Adrenal gland (tissue), 12 donors: ENCODE data around the gene TAPBPL. TPM values are rescaled to one million over a fixed set of nuclear protein-coding genes. Genes with fewer than 3 reads are reported as not detected.

Source experiments
- DNase-seq, 7 donors: peaks; one replicate each; pipeline ENCODE4 v3.0.0-alpha.2; 2019 to 2020
- H3K27ac ChIP-seq, 5 donors: fragments of 200-600 bp; sonication (generic) in 4 of 5; 1 replicate in 3 of 5; 2 replicates in 2 of 5; pipeline versions ENCODE4 v1.5.1 to v1.8.0; 2016 to 2020; ENCODE audit warnings: mild to moderate bottlenecking in 1 of 5
- H3K27me3 ChIP-seq: fragments of 200-600 bp; 2 replicates; pipeline ENCODE4 v1.8.0; 2021
- H3K36me3 ChIP-seq, 2 donors: fragments of 200-600 bp; replicated peaks in 1 of 2; 1 replicate in 1 of 2; 2 replicates in 1 of 2; pipeline versions ENCODE4 v1.5.1 to v1.8.0; 2018 to 2022
- H3K4me1 ChIP-seq, 2 donors: fragments of 200-600 bp; replicated peaks in 1 of 2; 1 replicate in 1 of 2; 2 replicates in 1 of 2; pipeline versions ENCODE4 v1.5.1 to v1.8.0; 2018 to 2021
- H3K4me3 ChIP-seq, 4 donors: fragments of 200-600 bp; sonication (generic) in 3 of 4; one replicate each; pipeline ENCODE4 v1.5.1; 2016 to 2018
- H3K9me3 ChIP-seq, 3 donors: fragments of 200-600 bp; sonication (generic) in 1 of 3; replicated peaks in 1 of 3; 1 replicate in 2 of 3; 2 replicates in 1 of 3; pipeline versions ENCODE4 v1.5.1 to v1.8.0; 2016 to 2021
- POLR2A ChIP-seq, 2 donors: fragments of 450-650 bp; IDR thresholded peaks; one replicate each; pipeline ENCODE4 v1.6.1; 2017; ENCODE audit warnings: antibody characterized with exemption in 2 of 2, mild to moderate bottlenecking in 2 of 2, moderate library complexity in 1 of 2
- WGBS, 4 donors: extraction: QIAGEN DNeasy Blood & Tissue Kit in 2 of 4; methylation state at CpG; one replicate each; pipeline versions ENCODE4 v1.1.5 to v1.1.7; 2013 to 2017; 5-methylcytosine and 5-hydroxymethylcytosine counted together
- intact Hi-C, 2 donors: fragments of 100-400 bp; cut with DNase I; formaldehyde crosslinking; loops; one replicate each; pipeline versions ENCODE4 v1.14.1 to v1.15.0; 2022 to 2023
- polyA plus RNA-seq, 3 donors: library from polyadenylated mRNA; stranded (reverse); fragments of 200-250 nt in 2 of 3; fragments of 350-450 nt in 1 of 3; fragmentation: Illumina TruSeq in 1 of 3; extraction: RNeasy Lipid Tissue Mini Kit (QIAGEN cat#74804) in 1 of 3; gene quantifications; one replicate each; pipeline ENCODE4 v1.2.3, GENCODE V29; 2013 to 2014
- total RNA-seq, 9 donors: library from RNA; depleted of rRNA in 4 of 9; stranded (reverse); fragments of >200 nt in 4 of 9; fragments of 120-200 nt in 1 of 9; fragmentation: NEBNext Ultra II Directional in 1 of 9; extraction: Animal tissue kit (Norgen Biotek cat#: 25700) in 1 of 9; gene quantifications; one replicate each; pipeline versions ENCODE4 v1.1.0 to v1.2.4, GENCODE V29; 2013 to 2023
- TF ChIP-seq, protein P1 (sequence below), 6 experiments: fragments of 450-650 bp in 4 of 6; fragments of 200-600 bp in 2 of 6; sonication (generic) in 1 of 6; IDR thresholded peaks; 1 replicate in 5 of 6; 2 replicates in 1 of 6; pipeline versions ENCODE4 v1.5.1 to v1.8.0; 2016 to 2021; ENCODE audit warnings: antibody characterized with exemption in 6 of 6, mild to moderate bottlenecking in 2 of 6, moderate library complexity in 1 of 6
- donor health status: healthy with polysubstance abuse.
- donor health status: Bipolar disorder and iron deficiency.
- donor health status: DM: yes; HTN: yes; CAD: no.
- donor health status: DM: no; HTN: no; CAD: no.
- donor health status: DM: no; HTN: no; CAD: no.
- donor health status: DM: yes; HTN: yes; CAD: no.

Gene TAPBPL
- total and polyA plus RNA-seq, 12 donors: 13.8 to 42.4 (median 32.0) TPM

GRCh38 chr12:6500466-6500865 lies 48.6 kb downstream of the TAPBPL start:
- 91 to 96% (median 94%) methylated on average over 2 of the region's 2 CpGs for WGBS, 4 donors
- no peak overlapping the region for H3K4me3 ChIP-seq
- intact Hi-C loops: no loop called here
- no peaks in the 10 kb centered on the region for H3K9me3 ChIP-seq
- H3K27me3 ChIP-seq: no peaks in the 10 kb centered on the region
- peaks cover 0 to 33% of the 10 kb centered on the region in 2 donors for H3K36me3 ChIP-seq
- no peak overlapping the region for H3K27ac ChIP-seq
- TF ChIP-seq, protein P1, sequence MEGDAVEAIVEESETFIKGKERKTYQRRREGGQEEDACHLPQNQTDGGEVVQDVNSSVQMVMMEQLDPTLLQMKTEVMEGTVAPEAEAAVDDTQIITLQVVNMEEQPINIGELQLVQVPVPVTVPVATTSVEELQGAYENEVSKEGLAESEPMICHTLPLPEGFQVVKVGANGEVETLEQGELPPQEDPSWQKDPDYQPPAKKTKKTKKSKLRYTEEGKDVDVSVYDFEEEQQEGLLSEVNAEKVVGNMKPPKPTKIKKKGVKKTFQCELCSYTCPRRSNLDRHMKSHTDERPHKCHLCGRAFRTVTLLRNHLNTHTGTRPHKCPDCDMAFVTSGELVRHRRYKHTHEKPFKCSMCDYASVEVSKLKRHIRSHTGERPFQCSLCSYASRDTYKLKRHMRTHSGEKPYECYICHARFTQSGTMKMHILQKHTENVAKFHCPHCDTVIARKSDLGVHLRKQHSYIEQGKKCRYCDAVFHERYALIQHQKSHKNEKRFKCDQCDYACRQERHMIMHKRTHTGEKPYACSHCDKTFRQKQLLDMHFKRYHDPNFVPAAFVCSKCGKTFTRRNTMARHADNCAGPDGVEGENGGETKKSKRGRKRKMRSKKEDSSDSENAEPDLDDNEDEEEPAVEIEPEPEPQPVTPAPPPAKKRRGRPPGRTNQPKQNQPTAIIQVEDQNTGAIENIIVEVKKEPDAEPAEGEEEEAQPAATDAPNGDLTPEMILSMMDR (IDR thresholded peaks at IDR 0.05): no peak
- no peak for TF ChIP-seq POLR2A (IDR thresholded peaks at IDR 0.05)
- no peak for DNase-seq
- peaks cover 0 to 2% of the 10 kb centered on the region in 2 donors for H3K4me1 ChIP-seq

- Histone ChIP-seq H3K9me3 (no peaks in the 10 kb centered on the region), H3K27me3 (no peaks in the 10 kb centered on the region), H3K36me3 (peaks cover 0 to 35% of the 10 kb centered on the region in 2 donors), H3K4me1 (no peaks in the 10 kb centered on the region), H3K4me3 (no peak overlapping the region), H3K27ac (no peak overlapping the region)
- TF ChIP-seq POLR2A (IDR thresholded peaks at IDR 0.05): no peak
- TF ChIP-seq, protein P1 (IDR thresholded peaks at IDR 0.05): no peak
- no peak for DNase-seq
- intact Hi-C loops: no loop called here
- 81 to 91% (median 87%) methylated on average over 12 of the region's 12 CpGs for WGBS, 4 donors
Observed at GRCh38 chr12:6507102-6507998, 55.5 kb downstream of the TAPBPL start.

- no peak for DNase-seq
- H3K4me3 ChIP-seq: no peak overlapping the region
- WGBS, 4 donors: 79 to 89% (median 83%) methylated on average over 7 of the region's 7 CpGs
- no peak for TF ChIP-seq POLR2A (IDR thresholded peaks at IDR 0.05)
- TF ChIP-seq, protein P1 (IDR thresholded peaks at IDR 0.05): no peak
- H3K36me3 ChIP-seq: peaks cover 0 to 38% of the 10 kb centered on the region in 2 donors
- H3K27ac ChIP-seq: no peak overlapping the region
- no peaks in the 10 kb centered on the region for H3K27me3 ChIP-seq
- no peaks in the 10 kb centered on the region for H3K4me1 ChIP-seq
- intact Hi-C loops: no loop called here
- H3K9me3 ChIP-seq: no peaks in the 10 kb centered on the region
Observed at GRCh38 chr12:6508087-6508486, 56.2 kb downstream of the TAPBPL start.

Other genes with a start within 250 kb of the TAPBPL start
- 1 to 10 TPM in 2 of 9 donors, under 1 TPM in 6, not detected in 1; 0.06 to 1.9 (median 0.43) TPM for gene PLEKHG6, start 141.4 kb upstream of the TAPBPL start, total RNA-seq
- gene PLEKHG6, start 141.4 kb upstream of the TAPBPL start, polyA plus RNA-seq: 1 to 10 TPM in 1 of 3 donors, under 1 TPM in 1, not detected in 1; 0.32 to 5.8 TPM
- gene TNFRSF1A, start 110.0 kb upstream of the TAPBPL start, total RNA-seq: 100 to 1,000 TPM in 8 of 9 donors, 10 to 100 TPM in 1; 46.4 to 386 (median 261) TPM
- gene TNFRSF1A, start 110.0 kb upstream of the TAPBPL start, polyA plus RNA-seq: 100 to 1,000 TPM in 2 of 3 donors, 10 to 100 TPM in 1; 91.8 to 167 (median 160) TPM
- 10 to 100 TPM in 7 of 9 donors, 1 to 10 TPM in 1, under 1 TPM in 1; 0.11 to 38.0 (median 13.7) TPM for gene SCNN1A, start 76.5 kb upstream of the TAPBPL start, total RNA-seq
- 1 to 10 TPM; 4.3 to 5.3 (median 5.1) TPM for gene SCNN1A, start 76.5 kb upstream of the TAPBPL start, polyA plus RNA-seq
- gene LTBR, start 67.9 kb upstream of the TAPBPL start, total RNA-seq: 100 to 1,000 TPM in 8 of 9 donors, 10 to 100 TPM in 1; 34.6 to 295 (median 158) TPM
- gene LTBR, start 67.9 kb upstream of the TAPBPL start, polyA plus RNA-seq: 100 to 1,000 TPM in 2 of 3 donors, 10 to 100 TPM in 1; 71.0 to 165 (median 119) TPM
- 1 to 10 TPM in 2 of 9 donors, under 1 TPM in 6, not detected in 1; 0.11 to 8.9 (median 0.54) TPM for gene CD27, start 7.1 kb upstream of the TAPBPL start, total RNA-seq
- gene CD27, start 7.1 kb upstream of the TAPBPL start, polyA plus RNA-seq: 1 to 10 TPM in 2 of 3 donors, under 1 TPM in 1; 0.77 to 2.1 (median 1.1) TPM
- gene VAMP1, start 18.6 kb downstream of the TAPBPL start, total RNA-seq: 10 to 100 TPM in 3 of 9 donors, 1 to 10 TPM in 6; 2.8 to 16.8 (median 8.8) TPM
- 10 to 100 TPM in 1 of 3 donors, 1 to 10 TPM in 2; 7.3 to 26.7 (median 9.6) TPM for gene VAMP1, start 18.6 kb downstream of the TAPBPL start, polyA plus RNA-seq
- gene MRPL51, start 41.2 kb downstream of the TAPBPL start, total RNA-seq: 100 to 1,000 TPM in 6 of 9 donors, 10 to 100 TPM in 3; 64.7 to 280 (median 164) TPM
- gene MRPL51, start 41.2 kb downstream of the TAPBPL start, polyA plus RNA-seq: 100 to 1,000 TPM in 1 of 3 donors, 10 to 100 TPM in 2; 67.2 to 161 (median 83.3) TPM
- 10 to 100 TPM; 11.5 to 33.9 (median 24.5) TPM for gene NCAPD2, start 42.1 kb downstream of the TAPBPL start, total RNA-seq
- 10 to 100 TPM in 1 of 3 donors, 1 to 10 TPM in 2; 6.6 to 10.1 (median 10.0) TPM for gene NCAPD2, start 42.1 kb downstream of the TAPBPL start, polyA plus RNA-seq
- gene GAPDH, start 82.5 kb downstream of the TAPBPL start, total RNA-seq: 1,000 to 10,000 TPM; 1,734 to 3,241 (median 2,275) TPM
- gene GAPDH, start 82.5 kb downstream of the TAPBPL start, polyA plus RNA-seq: 1,000 to 10,000 TPM; 1,816 to 4,338 (median 3,953) TPM
- 10 to 100 TPM in 8 of 9 donors, 1 to 10 TPM in 1; 8.3 to 36.3 (median 27.5) TPM for gene IFFO1, start 104.0 kb downstream of the TAPBPL start, total RNA-seq
- 10 to 100 TPM in 2 of 3 donors, 1 to 10 TPM in 1; 8.7 to 91.0 (median 79.2) TPM for gene IFFO1, start 104.0 kb downstream of the TAPBPL start, polyA plus RNA-seq
- gene NOP2, start 116.2 kb downstream of the TAPBPL start, total RNA-seq: 10 to 100 TPM in 8 of 9 donors, 1 to 10 TPM in 1; 7.7 to 34.7 (median 27.0) TPM
- gene NOP2, start 116.2 kb downstream of the TAPBPL start, polyA plus RNA-seq: 10 to 100 TPM; 43.2 to 95.5 (median 63.8) TPM
- 100 to 1,000 TPM; 216 to 307 (median 246) TPM for gene CHD4, start 155.3 kb downstream of the TAPBPL start, total RNA-seq
- 100 to 1,000 TPM; 152 to 505 (median 284) TPM for gene CHD4, start 155.3 kb downstream of the TAPBPL start, polyA plus RNA-seq
- gene LPAR5, start 183.9 kb downstream of the TAPBPL start, total RNA-seq: 10 to 100 TPM in 1 of 9 donors, 1 to 10 TPM in 7, under 1 TPM in 1; 0.28 to 11.6 (median 8.1) TPM
- 1 to 10 TPM; 1.3 to 2.2 (median 1.5) TPM for gene LPAR5, start 183.9 kb downstream of the TAPBPL start, polyA plus RNA-seq
- 1 to 10 TPM in 7 of 9 donors, under 1 TPM in 2; 0.36 to 3.1 (median 1.4) TPM for gene ACRBP, start 195.4 kb downstream of the TAPBPL start, total RNA-seq
- 1 to 10 TPM in 1 of 3 donors, under 1 TPM in 2; 0.91 to 2.8 (median 0.99) TPM for gene ACRBP, start 195.4 kb downstream of the TAPBPL start, polyA plus RNA-seq
- 10 to 100 TPM; 22.6 to 87.6 (median 54.1) TPM for gene ING4, start 211.1 kb downstream of the TAPBPL start, total RNA-seq
- gene ING4, start 211.1 kb downstream of the TAPBPL start, polyA plus RNA-seq: 10 to 100 TPM; 31.6 to 40.1 (median 32.3) TPM
- gene ZNF384, start 237.3 kb downstream of the TAPBPL start, total RNA-seq: 10 to 100 TPM; 19.9 to 67.2 (median 41.4) TPM
- gene ZNF384, start 237.3 kb downstream of the TAPBPL start, polyA plus RNA-seq: 10 to 100 TPM; 45.5 to 71.2 (median 49.5) TPM
- gene PIANP, start 248.8 kb downstream of the TAPBPL start, total RNA-seq: 1 to 10 TPM in 1 of 9 donors, under 1 TPM in 5, not detected in 3; 0.11 to 4.6 (median 0.45) TPM
- gene PIANP, start 248.8 kb downstream of the TAPBPL start, polyA plus RNA-seq: 1 to 10 TPM; 2.4 to 5.2 (median 3.5) TPM